Nasal cavity respiratory epithelium epithelial cell of viscerocranial mucosa (primary cell): ENCODE measurements around the gene DACT2. TPM values are rescaled to one million over a fixed set of nuclear protein-coding genes. Genes with fewer than 3 reads are reported as not detected.

ENCODE experiments used
- total RNA-seq: library from RNA; depleted of rRNA; stranded (reverse); fragments of >200 nt; gene quantifications from 2 replicates; pipeline ENCODE4 v1.2.3, GENCODE V29; 2014

Gene DACT2, protein sequence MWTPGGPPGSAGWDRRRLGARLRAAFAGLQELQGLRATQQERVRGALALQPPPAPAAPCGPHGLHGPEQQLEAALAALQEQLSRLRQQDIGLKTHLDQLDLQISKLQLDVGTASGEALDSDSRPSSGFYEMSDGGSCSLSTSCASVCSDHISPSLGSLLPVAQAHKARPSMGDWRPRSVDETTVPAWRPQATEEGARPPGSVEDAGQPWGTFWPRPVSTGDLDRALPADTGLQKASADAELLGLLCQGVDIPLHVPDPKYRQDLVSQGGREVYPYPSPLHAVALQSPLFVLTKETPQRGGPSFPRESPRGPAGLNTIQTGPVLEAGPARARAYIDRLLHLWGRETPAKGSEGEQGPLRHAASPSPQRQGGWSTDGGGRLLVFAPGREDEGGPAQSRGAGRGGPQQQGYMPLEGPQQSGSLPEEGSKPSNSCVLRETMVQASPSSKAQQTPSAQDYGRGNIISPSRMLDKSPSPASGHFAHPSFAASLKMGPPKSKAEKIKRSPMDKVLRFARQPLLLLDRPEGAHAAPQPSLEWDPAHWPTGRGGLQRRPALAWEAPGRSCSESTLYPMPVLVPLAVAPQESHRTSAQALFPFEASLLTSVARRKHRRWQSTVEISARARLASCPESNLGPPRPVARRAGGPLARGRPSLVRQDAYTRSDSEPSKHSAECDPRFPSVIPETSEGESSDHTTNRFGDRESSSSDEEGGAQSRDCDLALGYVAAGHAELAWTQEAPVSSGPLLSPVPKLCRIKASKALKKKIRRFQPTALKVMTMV
- 0.34 and 1.1 TPM in 2 replicates for total RNA-seq

GRCh38 chr6:168319279-168320111, at the start of gene DACT2:
Gene DACT2, minus strand, starts transcription at chr6:168319777. Its CDS starts 144 bp downstream, at chr6:168319633.

Other genes starting within 250 kb of the DACT2 start
- not detected in 2 replicates for gene FRMD1, start 240.6 kb downstream of the DACT2 start, total RNA-seq
- gene SMOC2, start 121.4 kb upstream of the DACT2 start, total RNA-seq: 0.14 TPM in 1 of 2 replicates, not detected in the other